Activated CD8-positive, alpha-beta memory T cell treated with anti-CD3 and anti-CD28 coated beads for 48 hours (primary cell): ENCODE data around the gene ELP6.
A peak's percentile ranks its signal among the peaks of the same experiment; 100 is the strongest.

Experiments used
- DNase-seq, 3 experiments: peaks; one replicate each; pipeline ENCODE4 v3.0.0-alpha.2; 2020; ENCODE audit warnings: low read depth in 2 of 3, low spot score in 2 of 3

ELP6 gene

GRCh38 chr3:47513125-47513929, at the start of gene ELP6:
Gene ELP6 (minus strand): TSS chr3:47513712. CDS start chr3:47513590, 122 bp downstream.
- peak; percentile 94 to 95 (median 94) for DNase-seq

- no peak for DNase-seq
Measured at GRCh38 chr3:47556351-47556750, 42.8 kb upstream of the ELP6 start.

- DNase-seq = no peak
Measured at GRCh38 chr3:47554335-47554734, 40.8 kb upstream of the ELP6 start.

- DNase-seq = no peak
Measured at GRCh38 chr3:47553407-47553806, 39.9 kb upstream of the ELP6 start.

GRCh38 chr3:47542471-47543173, 29.1 kb upstream of the ELP6 start:
- no peak for DNase-seq

DNA sequence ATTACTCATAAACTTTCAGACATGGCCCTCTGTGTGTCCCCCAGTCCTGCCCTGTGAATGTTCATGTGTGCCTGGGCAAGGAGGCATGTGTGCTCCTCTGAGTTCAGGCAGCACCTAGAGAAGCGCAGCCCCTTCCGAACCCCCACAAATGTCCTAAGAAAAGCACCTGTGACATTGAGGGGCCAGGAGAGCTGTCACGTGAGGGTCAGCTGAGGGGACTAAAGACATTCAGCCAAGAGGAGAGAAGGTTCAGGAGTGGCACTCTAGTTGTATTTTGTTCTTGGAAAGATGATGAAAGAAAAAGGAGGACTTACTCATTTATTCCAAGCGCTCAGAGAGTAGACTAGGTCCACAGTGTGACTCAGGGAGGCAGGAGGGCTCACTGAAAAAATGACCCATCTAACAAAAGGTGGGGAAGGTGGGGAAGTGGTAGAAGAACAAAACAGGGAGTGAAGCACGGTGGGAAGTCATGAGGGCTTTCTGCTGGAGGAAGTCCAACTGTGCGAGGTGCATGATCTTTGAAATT, 28.1 kb upstream of the ELP6 start:
- no peak for DNase-seq

- no peak for DNase-seq
Measured at GRCh38 chr3:47540281-47540680, 26.8 kb upstream of the ELP6 start.

- DNase-seq = no peak
Measured at GRCh38 chr3:47536967-47537366, 23.5 kb upstream of the ELP6 start.

DNA sequence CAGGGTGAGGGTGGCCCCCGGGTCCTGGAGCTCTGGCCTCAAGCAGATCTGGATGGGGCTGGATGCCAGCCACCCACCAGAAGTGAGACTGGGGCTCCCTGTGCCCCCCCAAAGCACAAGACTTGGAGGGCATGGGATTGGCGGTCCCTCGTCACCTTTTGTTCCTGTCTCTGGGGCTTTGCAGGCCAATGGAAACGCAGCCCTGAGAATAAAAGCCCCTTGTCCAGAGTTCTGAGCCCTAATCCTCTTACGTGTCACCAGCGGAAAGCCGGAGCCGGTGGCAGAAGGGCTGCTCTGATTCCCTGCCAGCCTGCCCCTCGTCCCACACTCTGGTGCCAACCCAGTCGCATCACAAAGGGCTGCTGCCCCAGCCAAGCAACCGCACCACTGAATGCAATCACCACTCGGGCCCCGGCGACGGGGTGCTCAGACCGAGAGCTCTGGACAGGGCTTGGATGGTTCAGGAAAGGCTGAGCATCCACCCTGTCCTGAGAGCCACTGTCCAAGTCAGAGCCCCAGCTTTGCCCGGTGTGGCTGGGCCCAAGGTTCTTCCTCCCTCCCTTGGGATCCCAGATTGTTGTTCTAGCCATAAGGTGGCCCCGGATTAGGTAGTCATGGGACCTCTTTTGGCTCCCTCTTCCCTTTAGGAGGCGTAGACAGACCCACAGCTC, 22.8 kb upstream of the ELP6 start:
- DNase-seq = no peak

GRCh38 chr3:47533996-47534454, 20.5 kb upstream of the ELP6 start:
- no peak for DNase-seq

- no peak for DNase-seq
Measured at GRCh38 chr3:47533481-47533880, 20.0 kb upstream of the ELP6 start.

GRCh38 chr3:47527952-47528725, 14.6 kb upstream of the ELP6 start:
- no peak for DNase-seq

DNA sequence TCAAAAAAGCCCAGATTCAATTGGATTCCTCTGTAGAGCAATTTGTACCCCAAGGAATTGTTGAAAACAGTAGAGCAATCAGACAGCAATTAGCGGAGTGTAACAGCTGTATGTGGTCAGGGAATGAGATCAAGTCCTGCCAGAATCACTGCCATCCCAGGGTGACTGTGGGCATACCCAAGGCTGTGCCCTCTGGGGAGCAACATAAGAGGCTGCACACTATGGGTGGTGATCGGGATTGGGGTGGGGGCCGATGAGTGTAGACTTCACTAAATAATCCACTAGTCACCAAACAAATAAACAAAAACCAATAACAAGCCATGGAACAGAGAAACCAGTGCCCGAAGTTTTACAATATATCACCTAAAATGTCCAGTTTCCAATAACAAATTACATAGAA, 12.1 kb upstream of the ELP6 start:
- DNase-seq = no peak

- DNase-seq = no peak
Measured at GRCh38 chr3:47523310-47524073, 10.0 kb upstream of the ELP6 start.

- DNase-seq = peak; percentile 42 to 49 (median 44)
Measured at GRCh38 chr3:47522082-47522987, 8.8 kb upstream of the ELP6 start.

DNA sequence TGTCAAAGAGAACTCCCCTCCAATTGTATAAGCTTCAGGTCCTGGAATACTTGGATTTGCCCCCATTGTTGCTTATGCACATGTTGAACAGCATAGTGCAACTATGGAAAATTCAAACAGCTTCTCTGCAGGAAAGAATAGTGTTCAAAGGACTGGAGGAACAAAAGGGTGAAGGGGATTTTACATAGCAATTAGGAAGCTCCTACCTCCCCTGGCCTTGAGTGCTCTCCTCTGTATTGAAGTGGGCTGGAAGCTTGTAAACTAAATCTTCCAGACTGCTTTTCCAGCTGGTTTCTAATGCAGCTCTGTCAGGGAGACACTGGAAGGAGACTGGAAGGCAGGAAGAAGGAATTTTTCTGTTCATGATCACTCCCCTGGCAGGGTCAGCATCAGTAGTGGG, 7.2 kb upstream of the ELP6 start:
- DNase-seq = no peak

- DNase-seq = no peak
Measured at GRCh38 chr3:47517937-47518336, 4.4 kb upstream of the ELP6 start.

DNA sequence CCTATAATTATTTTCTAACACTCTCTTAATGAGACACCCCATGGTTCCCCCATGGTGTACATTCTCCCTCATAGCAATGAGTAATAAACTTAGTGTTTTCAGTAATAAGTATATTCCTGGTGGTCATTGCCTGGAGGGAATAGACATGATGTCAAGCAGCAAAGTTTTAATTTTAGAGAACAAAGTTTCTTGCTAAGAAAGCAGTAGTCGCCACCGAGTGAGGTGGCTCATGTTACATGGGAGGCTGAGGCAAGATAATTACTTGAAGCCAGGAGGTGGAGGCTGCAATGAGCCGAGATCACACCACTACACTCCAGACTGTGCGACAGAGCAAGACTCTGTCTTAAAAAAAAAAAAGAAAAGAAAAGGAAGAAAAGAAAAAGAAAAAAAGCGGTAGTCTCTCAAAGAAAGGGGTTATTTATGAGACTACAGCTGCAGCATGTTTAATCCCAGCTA, 2.4 kb upstream of the ELP6 start:
- no peak for DNase-seq

DNA sequence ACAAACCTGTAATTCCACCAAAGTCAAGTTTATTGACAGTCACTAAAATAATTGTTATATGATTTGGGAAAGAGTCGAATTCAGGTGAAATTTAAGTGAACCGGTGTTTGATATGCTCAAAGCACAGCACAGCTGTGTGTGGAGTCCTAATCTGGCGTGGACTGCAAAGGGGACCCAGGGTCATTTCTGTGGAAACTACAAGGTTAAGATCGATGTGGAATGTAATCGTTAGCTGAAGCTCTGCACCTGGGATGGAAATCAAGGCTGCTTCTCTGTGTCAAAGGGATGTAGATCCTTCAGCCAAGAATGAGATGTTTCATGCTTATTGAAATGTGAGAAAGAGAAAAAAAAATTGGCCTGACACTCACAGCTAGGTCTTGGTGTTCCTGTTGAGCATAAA, 1.6 kb upstream of the ELP6 start:
- no peak for DNase-seq
